Fibroblast of lung (primary cell): ENCODE measurements around the gene CFAP77. TPM values are rescaled to one million over a fixed set of nuclear protein-coding genes. Genes with fewer than 3 reads are reported as not detected.

Experiments used
- DNase-seq, 2 donors: peaks; one replicate each; pipeline versions ENCODE4 v3.0.0 to v3.0.0-alpha.2; 2010; ENCODE audit warnings: low read depth in 2 of 2
- H2AFZ ChIP-seq: 2 replicates; pipeline ENCODE4 v1.5.1; 2012; ENCODE audit warnings: low read length, control low read depth, inconsistent platforms
- H3K27ac ChIP-seq: 2 replicates; pipeline ENCODE4 v1.5.1; 2011; ENCODE audit warnings: low read length, control low read depth; ENCODE audit not compliant: insufficient read depth
- H3K27me3 ChIP-seq: 2 replicates; pipeline ENCODE4 v1.5.1; 2011; ENCODE audit warnings: mild to moderate bottlenecking, low read length; ENCODE audit not compliant: control insufficient read depth, insufficient read depth
- H3K36me3 ChIP-seq: 2 replicates; pipeline ENCODE4 v1.5.1; 2011; ENCODE audit warnings: low read length; ENCODE audit not compliant: control insufficient read depth, insufficient read depth
- H3K4me1 ChIP-seq: 2 replicates; pipeline ENCODE4 v1.5.1; 2011; ENCODE audit warnings: low read length; ENCODE audit not compliant: control insufficient read depth, insufficient read depth; ENCODE audit errors: extremely low read depth
- H3K4me2 ChIP-seq: 2 replicates; pipeline ENCODE4 v1.5.1; 2011; ENCODE audit warnings: low read length, control low read depth; ENCODE audit not compliant: insufficient read depth; ENCODE audit errors: extremely low read depth
- H3K4me3 ChIP-seq, 4 experiments: fragments of 200-600 bp in 1 of 4; sonication (generic) in 1 of 4; replicated peaks in 1 of 4; 2 replicates each; pipeline ENCODE4 v1.5.1; 2011 to 2016; ENCODE audit warnings: low read length in 4 of 4, low read depth in 3 of 4, mild to moderate bottlenecking in 3 of 4, control low read depth in 2 of 4, inconsistent platforms in 1 of 4, mixed read lengths in 1 of 4; ENCODE audit not compliant: insufficient read depth in 1 of 4; ENCODE audit errors: control extremely low read depth in 1 of 4
- H3K79me2 ChIP-seq: 2 replicates; pipeline ENCODE4 v1.5.1; 2012; ENCODE audit warnings: mild to moderate bottlenecking, low read length, inconsistent platforms; ENCODE audit not compliant: control insufficient read depth, insufficient read depth
- H3K9ac ChIP-seq: 2 replicates; pipeline ENCODE4 v1.5.1; 2011; ENCODE audit warnings: mild to moderate bottlenecking, low read length, control low read depth; ENCODE audit not compliant: insufficient read depth
- H3K9me3 ChIP-seq: 2 replicates; pipeline ENCODE4 v1.5.1; 2012; ENCODE audit warnings: low read depth, low read length; ENCODE audit not compliant: control insufficient read depth, insufficient read depth
- H4K20me1 ChIP-seq: 2 replicates; pipeline ENCODE4 v1.5.1; 2011; ENCODE audit warnings: low read length; ENCODE audit not compliant: control insufficient read depth, insufficient read depth; ENCODE audit errors: extremely low read depth
- EZH2 ChIP-seq: IDR thresholded peaks from 2 replicates; pipeline ENCODE4 v1.5.1; 2012; ENCODE audit warnings: low read length, control low read depth, mild to moderate bottlenecking; ENCODE audit errors: missing control alignments
- polyA plus RNA-seq, 2 donors: library from polyadenylated mRNA; depleted of rRNA in 1 of 2; stranded (reverse) in 1 of 2; unstranded in 1 of 2; fragments of >200 nt; gene quantifications; 2 replicates each; pipeline ENCODE4 v1.2.1, GENCODE V29; 2011 to 2012; ENCODE audit warnings: missing spikeins in 1 of 2
- total RNA-seq: library from RNA; depleted of rRNA; stranded (reverse); fragments of >200 nt; gene quantifications from 2 replicates; pipeline ENCODE4 v1.2.1, GENCODE V29; 2014
- TF ChIP-seq, protein P1 (sequence below), 2 donors: IDR thresholded peaks in 1 of 2; conservative IDR thresholded peaks in 1 of 2; 1 replicate in 1 of 2; 2 replicates in 1 of 2; pipeline ENCODE4 v1.5.1; 2011 to 2012; ENCODE audit warnings: low read length in 2 of 2, control low read depth in 1 of 2, inconsistent platforms in 1 of 2, low read depth in 1 of 2, mild to moderate bottlenecking in 1 of 2

The CFAP77 gene
- total and polyA plus RNA-seq, 2 donors (not counting 1 experiment from before 2014, with no cell fraction given), result not detected

GRCh38 chr9:132571806-132572600, 162.0 kb downstream of the CFAP77 start:
- TF ChIP-seq, protein P1, sequence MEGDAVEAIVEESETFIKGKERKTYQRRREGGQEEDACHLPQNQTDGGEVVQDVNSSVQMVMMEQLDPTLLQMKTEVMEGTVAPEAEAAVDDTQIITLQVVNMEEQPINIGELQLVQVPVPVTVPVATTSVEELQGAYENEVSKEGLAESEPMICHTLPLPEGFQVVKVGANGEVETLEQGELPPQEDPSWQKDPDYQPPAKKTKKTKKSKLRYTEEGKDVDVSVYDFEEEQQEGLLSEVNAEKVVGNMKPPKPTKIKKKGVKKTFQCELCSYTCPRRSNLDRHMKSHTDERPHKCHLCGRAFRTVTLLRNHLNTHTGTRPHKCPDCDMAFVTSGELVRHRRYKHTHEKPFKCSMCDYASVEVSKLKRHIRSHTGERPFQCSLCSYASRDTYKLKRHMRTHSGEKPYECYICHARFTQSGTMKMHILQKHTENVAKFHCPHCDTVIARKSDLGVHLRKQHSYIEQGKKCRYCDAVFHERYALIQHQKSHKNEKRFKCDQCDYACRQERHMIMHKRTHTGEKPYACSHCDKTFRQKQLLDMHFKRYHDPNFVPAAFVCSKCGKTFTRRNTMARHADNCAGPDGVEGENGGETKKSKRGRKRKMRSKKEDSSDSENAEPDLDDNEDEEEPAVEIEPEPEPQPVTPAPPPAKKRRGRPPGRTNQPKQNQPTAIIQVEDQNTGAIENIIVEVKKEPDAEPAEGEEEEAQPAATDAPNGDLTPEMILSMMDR (conservative IDR thresholded peaks at IDR 0.05 in 1 of 2, IDR thresholded peaks at IDR 0.05 in 1 of 2; ENCODE audit: low read depth in 1 of 2, low read length in 2 of 2), result no peak
- TF ChIP-seq EZH2, result no peak
- H3K36me3 ChIP-seq, result no peaks in the 10 kb centered on the region
- no peak overlapping the region for H3K9ac ChIP-seq
- DNase-seq, result no peak
- no peaks in the 10 kb centered on the region for H3K4me1 ChIP-seq
- H3K4me3 ChIP-seq, result no peak overlapping the region
- H4K20me1 ChIP-seq, result no peaks in the 10 kb centered on the region
- no peaks in the 10 kb centered on the region for H3K9me3 ChIP-seq
- H3K27ac ChIP-seq, result no peak overlapping the region
- H3K27me3 ChIP-seq, result peaks cover 4% of the 10 kb centered on the region
- H3K79me2 ChIP-seq, result no peaks in the 10 kb centered on the region
- H3K4me2 ChIP-seq, result no peak overlapping the region
- H2AFZ ChIP-seq, result no peak overlapping the region

DNA sequence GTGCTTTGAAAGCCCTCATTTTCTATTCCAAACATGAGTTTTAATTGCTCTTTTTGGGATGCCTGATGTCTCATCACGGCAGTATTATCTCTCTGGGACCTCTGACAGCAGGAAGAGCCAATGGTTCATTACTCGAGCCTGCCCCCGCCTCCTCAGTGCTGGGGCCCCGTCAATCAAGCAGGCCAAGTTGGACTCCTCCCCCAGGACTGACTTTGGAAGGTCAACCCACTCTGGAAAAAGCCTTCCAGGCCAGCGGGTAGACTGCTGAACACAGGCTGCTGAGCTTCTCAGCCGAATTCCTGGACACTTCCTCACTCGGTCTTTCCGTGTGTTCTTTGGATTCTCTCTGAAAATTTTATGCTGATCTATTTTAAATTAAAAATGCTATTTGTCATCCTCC, 162.9 kb downstream of the CFAP77 start:
- no peaks in the 10 kb centered on the region for H4K20me1 ChIP-seq
- peaks cover 4% of the 10 kb centered on the region for H3K27me3 ChIP-seq
- no peak overlapping the region for H2AFZ ChIP-seq
- no peak overlapping the region for H3K4me3 ChIP-seq
- no peak overlapping the region for H3K4me2 ChIP-seq
- TF ChIP-seq, protein P1 (conservative IDR thresholded peaks at IDR 0.05 in 1 of 2, IDR thresholded peaks at IDR 0.05 in 1 of 2; ENCODE audit: low read depth in 1 of 2, low read length in 2 of 2), result no peak
- no peak for TF ChIP-seq EZH2
- H3K27ac ChIP-seq, result no peak overlapping the region
- DNase-seq, result peak in 1 of 2 donors; percentile 4
- H3K9me3 ChIP-seq, result no peaks in the 10 kb centered on the region
- no peaks in the 10 kb centered on the region for H3K79me2 ChIP-seq
- no peaks in the 10 kb centered on the region for H3K4me1 ChIP-seq
- H3K9ac ChIP-seq, result no peak overlapping the region
- H3K36me3 ChIP-seq, result no peaks in the 10 kb centered on the region

- no peaks in the 10 kb centered on the region for H4K20me1 ChIP-seq
- TF ChIP-seq, protein P1 (conservative IDR thresholded peaks at IDR 0.05 in 1 of 2, IDR thresholded peaks at IDR 0.05 in 1 of 2; ENCODE audit: low read depth in 1 of 2, low read length in 2 of 2), result peak; percentile 72 to 77
- no peak for TF ChIP-seq EZH2
- H3K4me2 ChIP-seq, result no peak overlapping the region
- H3K9ac ChIP-seq, result no peak overlapping the region
- H3K4me3 ChIP-seq, result no peak overlapping the region
- H3K27me3 ChIP-seq, result peaks cover 25% of the 10 kb centered on the region
- peak; percentile 53 to 72 for DNase-seq
- no peak overlapping the region for H3K27ac ChIP-seq
- no peaks in the 10 kb centered on the region for H3K4me1 ChIP-seq
- no peaks in the 10 kb centered on the region for H3K79me2 ChIP-seq
- H3K36me3 ChIP-seq, result no peaks in the 10 kb centered on the region
- H2AFZ ChIP-seq, result no peak overlapping the region
- no peaks in the 10 kb centered on the region for H3K9me3 ChIP-seq
Observed at GRCh38 chr9:132575005-132575609, 165.1 kb downstream of the CFAP77 start.
